ENCODE data around the gene SCYL1.

DNA sequence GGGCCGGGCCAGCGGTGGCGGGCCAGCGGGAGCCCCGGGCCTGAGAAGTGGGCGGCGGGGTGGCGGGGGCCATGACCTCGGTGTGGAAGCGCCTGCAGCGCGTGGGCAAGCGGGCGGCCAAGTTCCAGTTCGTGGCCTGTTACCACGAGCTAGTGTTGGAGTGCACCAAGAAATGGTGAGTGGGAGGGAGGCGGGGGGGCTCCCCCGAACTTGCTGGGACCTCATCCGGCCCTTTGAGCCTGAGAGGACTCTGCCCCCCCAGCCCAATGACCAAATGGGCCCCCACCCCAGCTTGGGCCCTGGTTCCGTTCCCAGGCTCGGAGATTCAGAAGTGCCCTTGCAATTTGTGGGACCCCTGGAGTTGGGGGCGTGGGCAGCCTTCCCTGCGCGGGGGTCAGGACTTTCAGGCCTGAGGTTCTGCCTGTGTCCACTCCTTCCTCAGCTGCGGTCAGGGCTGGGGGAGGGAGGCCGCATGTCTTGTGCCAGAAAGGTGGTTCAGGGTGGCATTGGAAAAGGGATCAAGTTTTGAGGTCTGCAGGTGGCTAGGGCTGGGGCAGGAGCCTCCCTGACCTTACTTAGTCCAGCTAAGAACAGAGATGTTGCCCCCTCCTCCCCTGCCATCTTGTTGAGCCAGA is 51.5 kb downstream of the SCYL1 start:
- TF ChIP-seq, protein P1, sequence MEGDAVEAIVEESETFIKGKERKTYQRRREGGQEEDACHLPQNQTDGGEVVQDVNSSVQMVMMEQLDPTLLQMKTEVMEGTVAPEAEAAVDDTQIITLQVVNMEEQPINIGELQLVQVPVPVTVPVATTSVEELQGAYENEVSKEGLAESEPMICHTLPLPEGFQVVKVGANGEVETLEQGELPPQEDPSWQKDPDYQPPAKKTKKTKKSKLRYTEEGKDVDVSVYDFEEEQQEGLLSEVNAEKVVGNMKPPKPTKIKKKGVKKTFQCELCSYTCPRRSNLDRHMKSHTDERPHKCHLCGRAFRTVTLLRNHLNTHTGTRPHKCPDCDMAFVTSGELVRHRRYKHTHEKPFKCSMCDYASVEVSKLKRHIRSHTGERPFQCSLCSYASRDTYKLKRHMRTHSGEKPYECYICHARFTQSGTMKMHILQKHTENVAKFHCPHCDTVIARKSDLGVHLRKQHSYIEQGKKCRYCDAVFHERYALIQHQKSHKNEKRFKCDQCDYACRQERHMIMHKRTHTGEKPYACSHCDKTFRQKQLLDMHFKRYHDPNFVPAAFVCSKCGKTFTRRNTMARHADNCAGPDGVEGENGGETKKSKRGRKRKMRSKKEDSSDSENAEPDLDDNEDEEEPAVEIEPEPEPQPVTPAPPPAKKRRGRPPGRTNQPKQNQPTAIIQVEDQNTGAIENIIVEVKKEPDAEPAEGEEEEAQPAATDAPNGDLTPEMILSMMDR (IDR thresholded peaks at IDR 0.05; ENCODE audit: low read depth, low read length) = no peak
- no peak for TF ChIP-seq EZH2phosphoT487 (IDR thresholded peaks at IDR 0.05; ENCODE audit: low read depth)

Measured in OCI-LY3 (cell line).